Right kidney (tissue), 1 donor: Measurements from ENCODE around the gene ATP6V1E1.

Experiments
- DNase-seq: peaks from one replicate; pipeline ENCODE4 v3.0.0-alpha.2; 2016

ATP6V1E1 gene

DNA sequence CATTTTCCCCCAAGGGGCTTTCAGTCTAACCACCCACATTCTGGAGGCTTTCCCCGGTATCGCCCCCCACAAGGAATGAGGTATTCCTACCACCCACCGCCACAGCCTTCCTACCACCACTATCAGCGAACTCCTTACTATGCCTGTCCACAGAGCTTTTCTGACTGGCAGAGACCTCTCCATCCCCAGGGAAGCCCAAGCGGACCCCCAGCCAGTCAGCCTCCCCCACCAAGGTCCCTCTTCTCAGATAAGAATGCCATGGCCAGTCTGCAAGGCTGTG, 79.9 kb downstream of the ATP6V1E1 start:
- no peak for DNase-seq

DNA sequence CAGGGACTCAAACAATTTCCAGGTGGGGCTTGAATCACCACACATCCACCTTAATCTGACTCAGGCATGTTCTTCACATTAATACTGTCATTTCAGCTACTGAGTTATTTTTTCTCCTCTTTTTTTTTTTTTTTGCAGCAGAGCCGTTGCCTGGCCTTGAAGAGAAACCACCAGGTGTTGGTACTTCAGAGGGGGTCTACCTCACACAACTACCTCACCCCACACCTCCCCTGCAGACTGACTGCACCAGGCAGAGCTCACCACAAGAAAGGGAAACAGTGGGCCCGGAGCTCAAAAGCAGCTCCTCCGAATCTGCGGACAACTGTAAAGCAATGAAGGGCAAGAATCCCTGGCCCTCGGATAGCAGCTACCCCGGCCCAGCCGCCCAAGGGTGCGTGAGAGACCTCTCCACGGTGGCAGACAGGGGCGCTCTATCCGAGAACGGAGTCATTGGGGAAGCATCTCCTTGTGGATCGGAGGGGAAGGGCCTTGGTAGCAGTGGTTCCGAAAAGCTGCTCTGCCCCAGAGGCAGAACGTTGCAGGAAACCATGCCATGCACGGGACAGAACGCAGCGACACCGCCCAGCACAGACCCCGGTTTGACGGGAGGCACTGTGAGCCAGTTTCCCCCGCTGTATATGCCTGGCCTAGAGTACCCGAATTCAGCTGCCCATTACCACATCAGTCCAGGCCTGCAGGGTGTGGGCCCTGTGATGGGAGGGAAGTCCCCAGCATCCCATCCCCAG, 80.4 kb downstream of the ATP6V1E1 start:
- no peak for DNase-seq

DNA sequence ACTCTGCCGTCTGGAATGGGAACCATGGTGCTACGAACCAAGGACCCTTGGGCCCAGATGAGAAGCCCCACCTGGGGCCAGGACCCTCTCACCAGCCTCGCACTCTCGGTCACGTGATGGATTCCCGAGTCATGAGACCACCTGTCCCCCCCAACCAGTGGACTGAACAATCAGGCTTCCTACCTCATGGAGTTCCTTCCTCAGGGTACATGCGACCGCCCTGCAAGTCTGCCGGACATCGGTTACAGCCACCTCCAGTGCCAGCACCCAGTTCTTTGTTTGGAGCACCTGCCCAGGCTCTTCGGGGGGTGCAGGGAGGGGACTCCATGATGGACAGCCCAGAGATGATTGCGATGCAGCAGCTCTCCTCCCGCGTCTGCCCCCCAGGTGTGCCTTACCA, 86.1 kb downstream of the ATP6V1E1 start:
- no peak for DNase-seq
